A549 treated with RU486 at 1 μM for 4 hours (cell line): ENCODE results near the gene SLCO1B1. TPM values are rescaled to one million over a fixed set of nuclear protein-coding genes. Genes with fewer than 3 reads are reported as not detected.

Source experiments
- total RNA-seq: library from RNA; stranded (reverse); fragments of 200-300 nt; extraction: Qiagen RNA extraction; gene quantifications from 5 replicates; pipeline ENCODE4 v1.2.3, GENCODE V29; 2022; ENCODE audit warnings: low read depth

The SLCO1B1 gene
- total RNA-seq, result 0.22 to 0.70 TPM (median 0.42 TPM) in 5 replicates

GRCh38 chr12:21130998-21131397 lies at the start of gene SLCO1B1:
SLCO1B1 (plus strand) TSS chr12:21131194; CDS start chr12:21141575, 10,381 bp downstream.

Other genes with a start within 250 kb of the SLCO1B1 start
- gene SLCO1A2, start 203.7 kb downstream of the SLCO1B1 start, total RNA-seq, result 0.02 TPM in 1 of 5 replicates, not detected in the others
- not detected in 5 replicates for gene IAPP, start 241.7 kb downstream of the SLCO1B1 start, total RNA-seq